Fibroblast of skin of right quadriceps (primary cell): ENCODE results near the gene EFNA3.

Source experiments
- DNase-seq: peaks from one replicate; pipeline ENCODE4 v3.0.0-alpha.2; 2013

Gene EFNA3

GRCh38 chr1:155048449-155049334 is 29.9 kb upstream of the EFNA3 start:
- DNase-seq = no peak

GRCh38 chr1:155049651-155050559 is 28.7 kb upstream of the EFNA3 start:
- DNase-seq = peak; percentile 70

- DNase-seq = peak; percentile 59
Observed at GRCh38 chr1:155050560-155051341, 27.9 kb upstream of the EFNA3 start, which contains the start of gene ADAM15. ADAM15 (plus strand) TSS chr1:155051316; CDS start chr1:155051387, 71 bp downstream.

GRCh38 chr1:155051342-155051776 is 27.3 kb upstream of the EFNA3 start:
- no peak for DNase-seq

DNA sequence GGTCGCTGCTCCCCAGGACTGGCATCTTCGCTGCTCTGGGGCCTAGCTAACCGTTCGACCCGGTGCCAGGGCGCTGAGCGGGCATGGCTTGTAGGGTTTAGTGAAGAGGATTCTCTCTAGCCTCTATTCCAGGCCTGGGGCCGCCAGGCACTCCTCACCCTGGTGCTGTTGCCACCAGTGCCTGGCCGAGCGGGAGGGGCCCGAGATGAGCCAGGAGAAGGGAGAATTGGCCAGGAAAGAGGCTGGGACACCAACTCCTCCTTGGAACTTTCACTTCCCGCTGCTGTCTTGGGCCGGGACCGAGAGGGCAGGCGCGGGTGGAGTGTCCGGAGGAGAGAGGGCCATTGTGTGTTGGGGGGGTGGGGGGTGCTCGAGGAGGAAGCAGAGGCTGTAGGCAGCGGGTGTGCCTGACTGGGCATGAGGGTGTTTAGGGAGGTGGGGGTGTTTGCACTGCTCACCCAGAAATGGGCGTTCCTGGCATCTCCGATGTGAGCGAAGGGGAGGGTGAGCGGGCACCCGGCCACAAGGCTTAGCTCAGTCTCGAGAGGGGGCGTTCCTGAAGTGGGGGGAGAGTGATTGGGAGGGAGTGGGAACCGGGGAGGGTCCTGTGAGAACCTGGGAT is 26.7 kb upstream of the EFNA3 start:
- no peak for DNase-seq

- DNase-seq = no peak
Observed at GRCh38 chr1:155052439-155053395, 25.9 kb upstream of the EFNA3 start.

DNA sequence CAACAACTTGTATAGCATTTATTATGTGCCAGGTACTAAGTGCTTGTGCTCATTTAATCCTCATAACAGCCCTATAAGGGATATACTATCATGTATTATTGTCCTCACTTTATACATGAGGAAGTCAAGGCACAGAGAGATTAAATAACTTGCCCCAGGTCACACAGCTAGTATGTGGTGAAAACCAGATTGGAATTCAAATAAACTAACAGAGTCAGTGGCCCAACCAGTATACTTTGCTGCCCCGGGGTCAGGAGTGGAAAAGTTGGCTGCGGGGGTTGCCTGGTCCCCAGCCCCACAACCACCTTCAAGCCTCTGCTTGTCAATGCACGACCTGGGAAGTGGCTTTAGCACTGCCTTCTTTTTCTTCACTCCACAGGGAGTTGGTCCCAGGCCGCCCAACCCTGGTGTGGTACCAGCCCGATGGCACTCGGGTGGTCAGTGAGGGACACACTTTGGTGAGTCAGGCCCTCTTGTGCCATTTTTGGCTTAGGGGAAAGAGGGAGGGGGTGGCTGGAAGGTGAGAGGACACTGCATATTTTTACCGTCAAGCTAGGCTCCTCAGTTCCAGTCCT is 25.0 kb upstream of the EFNA3 start:
- no peak for DNase-seq

- no peak for DNase-seq
Observed at GRCh38 chr1:155057104-155057503, 21.5 kb upstream of the EFNA3 start.

- DNase-seq = no peak
Observed at GRCh38 chr1:155057788-155058211, 20.8 kb upstream of the EFNA3 start.

DNA sequence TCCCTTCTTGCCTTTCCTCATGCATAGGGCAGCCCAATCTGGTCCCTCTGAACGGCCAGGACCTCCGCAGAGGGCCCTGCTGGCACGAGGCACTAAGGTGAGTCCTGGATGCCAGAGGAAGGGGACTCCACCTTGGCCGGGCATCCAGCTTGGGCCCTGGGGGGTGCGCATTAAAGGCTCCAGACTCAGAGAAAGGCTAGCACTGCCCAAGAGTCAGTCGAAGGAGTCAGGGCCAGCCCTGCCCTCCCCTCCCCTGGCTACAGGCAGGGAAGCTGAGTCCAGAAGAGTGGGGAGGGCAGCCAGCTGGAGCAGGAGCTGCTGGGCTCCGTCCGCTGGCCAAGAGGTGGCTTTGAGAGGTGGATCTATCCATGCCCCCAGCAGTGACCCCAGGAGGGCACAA is 17.9 kb upstream of the EFNA3 start:
- no peak for DNase-seq

GRCh38 chr1:155061381-155062150 is 17.1 kb upstream of the EFNA3 start:
- peak; percentile 81 for DNase-seq

GRCh38 chr1:155062151-155062686 is 16.4 kb upstream of the EFNA3 start:
- DNase-seq = no peak

- peak; percentile 51 for DNase-seq
Observed at GRCh38 chr1:155062702-155063411, 15.8 kb upstream of the EFNA3 start.

DNA sequence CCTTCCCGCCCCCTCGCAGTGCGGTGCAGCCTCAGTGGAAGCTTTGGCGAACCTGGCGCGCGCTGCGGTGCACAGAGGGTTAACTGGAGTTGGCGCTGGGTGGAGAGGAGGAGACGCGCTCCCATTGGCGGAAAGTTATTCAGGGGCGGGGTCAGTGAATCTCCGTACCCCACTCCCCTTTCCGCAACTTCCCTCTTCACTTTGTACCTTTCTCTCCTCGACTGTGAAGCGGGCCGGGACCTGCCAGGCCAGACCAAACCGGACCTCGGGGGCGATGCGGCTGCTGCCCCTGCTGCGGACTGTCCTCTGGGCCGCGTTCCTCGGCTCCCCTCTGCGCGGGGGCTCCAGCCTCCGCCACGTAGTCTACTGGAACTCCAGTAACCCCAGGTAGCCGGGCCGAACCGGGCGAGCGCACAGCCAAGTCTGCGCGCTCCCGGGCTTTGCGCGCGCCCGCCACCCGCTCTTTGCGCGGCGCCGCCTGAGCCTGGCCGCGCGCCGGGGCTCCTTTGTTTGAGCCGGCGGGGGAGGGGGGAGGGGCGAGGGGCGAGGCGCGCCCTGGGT is 15.0 kb upstream of the EFNA3 start, which contains the start of gene EFNA4:
Gene EFNA4 (plus strand): TSS at position 191 of the 561 bp plus-strand sequence. CDS start 84 bp downstream, at position 275.
- peak; percentile 78 for DNase-seq

DNA sequence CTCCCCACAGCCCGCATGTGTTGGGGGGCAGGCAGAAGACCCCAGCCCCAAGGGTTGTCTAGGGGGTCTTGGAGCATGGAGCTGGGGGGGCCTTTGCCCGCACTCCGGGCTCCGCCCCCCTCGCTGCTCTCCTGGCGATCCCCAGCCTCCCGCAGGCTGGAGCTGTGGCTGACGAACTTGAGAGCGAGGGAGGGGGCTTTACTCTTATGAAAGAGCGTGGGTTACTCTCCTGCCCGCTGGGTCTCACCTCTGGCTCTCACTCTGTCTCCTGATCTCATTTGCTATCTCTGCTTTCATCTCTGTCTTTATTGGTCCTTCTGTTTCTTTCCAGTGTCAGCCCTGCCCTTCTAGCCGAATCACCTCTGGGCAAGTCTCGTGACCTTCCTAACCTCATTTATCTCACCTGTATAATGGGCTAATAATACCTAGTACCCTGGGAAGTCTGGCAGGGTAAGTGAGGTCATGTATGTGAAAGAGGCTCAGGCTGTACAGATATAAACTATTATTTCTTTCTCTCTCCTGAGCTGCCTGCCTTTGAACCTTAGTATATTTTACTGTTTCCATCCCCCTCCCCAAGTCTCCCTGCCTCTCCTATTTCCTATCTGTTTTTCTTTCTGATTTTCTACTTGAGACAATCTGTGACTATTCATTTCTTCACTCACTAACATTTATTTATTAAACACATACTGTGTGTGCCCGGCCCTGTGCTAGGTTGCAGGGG is 14.4 kb upstream of the EFNA3 start:
- DNase-seq = no peak

- no peak for DNase-seq
Observed at GRCh38 chr1:155064832-155065429, 13.7 kb upstream of the EFNA3 start.

DNA sequence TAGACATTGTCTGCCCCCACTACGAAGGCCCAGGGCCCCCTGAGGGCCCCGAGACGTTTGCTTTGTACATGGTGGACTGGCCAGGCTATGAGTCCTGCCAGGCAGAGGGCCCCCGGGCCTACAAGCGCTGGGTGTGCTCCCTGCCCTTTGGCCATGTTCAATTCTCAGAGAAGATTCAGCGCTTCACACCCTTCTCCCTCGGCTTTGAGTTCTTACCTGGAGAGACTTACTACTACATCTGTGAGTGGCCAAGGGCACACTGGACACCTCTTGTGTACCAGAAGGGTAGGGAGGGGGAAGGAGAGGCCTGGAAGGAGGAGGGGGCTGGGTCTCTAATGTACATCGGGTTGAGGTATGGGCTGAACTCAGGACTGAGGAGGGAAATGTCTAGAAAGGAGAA is 11.9 kb upstream of the EFNA3 start:
- DNase-seq = no peak
